T-cell (primary cell): ENCODE measurements around the gene LCE4A. TPM values are rescaled to one million over a fixed set of nuclear protein-coding genes. Genes with fewer than 3 reads are reported as not detected.

ENCODE experiments used
- ATAC-seq, 4 experiments: fragments of 200-7000 bp in 3 of 4; fragments of 150-1000 bp in 1 of 4; cut with Tn5 transposase; replicated peaks in 1 of 4; 1 replicate in 3 of 4; 2 replicates in 1 of 4; pipeline ENCODE4 v1.10.0; 2021; ENCODE audit warnings: moderate library complexity in 3 of 4, mild to moderate bottlenecking in 2 of 4, moderate number of reproducible peaks in 1 of 4
- CTCF ChIA-PET, 2 donors: fragments of 300-600 bp; sonication (Branson Sonifier 250); formaldehyde crosslinking; loops; one replicate each; lab custom pipeline; 2022; ENCODE audit warnings: antibody characterized with exemption in 2 of 2; lab: Charles Lee
- POLR2A ChIA-PET, 2 donors: fragments of 300-600 bp; sonication (Branson Sonifier 250); formaldehyde crosslinking; loops; one replicate each; lab custom pipeline; 2022; ENCODE audit warnings: antibody characterized with exemption in 2 of 2; lab: Charles Lee
- DNase-seq, 35 experiments: peaks; one replicate each; pipeline versions ENCODE4 v3.0.0 to v3.0.0-alpha.2; 2013 to 2023
- H3K27ac ChIP-seq: one replicate; pipeline ENCODE4 v1.5.1; 2013; ENCODE audit warnings: low read length
- H3K27me3 ChIP-seq, 2 experiments: replicated peaks in 1 of 2; 1 replicate in 1 of 2; 2 replicates in 1 of 2; pipeline versions ENCODE4 v1.6.1 to v1.7.0; 2013; ENCODE audit warnings: low read length in 1 of 2, mixed read lengths in 1 of 2; ENCODE audit not compliant: control insufficient read depth in 2 of 2, insufficient read depth in 2 of 2; ENCODE audit errors: extremely low read depth in 1 of 2
- H3K36me3 ChIP-seq, 2 donors: 1 replicate in 1 of 2; 2 replicates in 1 of 2; pipeline versions ENCODE4 v1.6.1 to v1.7.0; 2013; ENCODE audit warnings: low read length in 1 of 2; ENCODE audit not compliant: control insufficient read depth in 2 of 2, insufficient read depth in 1 of 2; ENCODE audit errors: extremely low read depth in 1 of 2
- H3K4me1 ChIP-seq, 2 experiments: 1 replicate in 1 of 2; 2 replicates in 1 of 2; pipeline versions ENCODE4 v1.6.1 to v1.7.0; 2013; ENCODE audit warnings: low read length in 2 of 2, mixed read lengths in 1 of 2; ENCODE audit not compliant: insufficient read depth in 2 of 2, control insufficient read depth in 1 of 2; ENCODE audit errors: extremely low read depth in 1 of 2
- H3K4me3 ChIP-seq, 2 donors: 1 replicate in 1 of 2; 2 replicates in 1 of 2; pipeline versions ENCODE4 v1.5.1 to v1.7.0; 2013; ENCODE audit warnings: mild to moderate bottlenecking in 2 of 2, low read length in 1 of 2, moderate library complexity in 1 of 2; ENCODE audit not compliant: control insufficient read depth in 1 of 2; ENCODE audit errors: extremely low read depth in 1 of 2
- H3K9me3 ChIP-seq: 2 replicates; pipeline ENCODE4 v1.7.0; 2013
- H3K27ac Mint-ChIP-seq, 2 donors: one replicate each; pipeline ENCODE4 v1.8.0; 2020 to 2021; ENCODE audit warnings: mild to moderate bottlenecking in 2 of 2, mixed read lengths in 2 of 2
- H3K27me3 Mint-ChIP-seq, 2 donors: one replicate each; pipeline ENCODE4 v1.8.0; 2021 to 2022; ENCODE audit warnings: mixed read lengths in 2 of 2
- H3K36me3 Mint-ChIP-seq: one replicate; pipeline ENCODE4 v1.8.0; 2021; ENCODE audit warnings: mixed read lengths
- H3K4me1 Mint-ChIP-seq, 3 donors: one replicate each; pipeline ENCODE4 v1.8.0; 2020 to 2022; ENCODE audit warnings: mixed read lengths in 3 of 3, mild to moderate bottlenecking in 1 of 3
- H3K4me3 Mint-ChIP-seq, 3 donors: one replicate each; pipeline ENCODE4 v1.8.0; 2020 to 2022; ENCODE audit warnings: mild to moderate bottlenecking in 3 of 3, mixed read lengths in 3 of 3, moderate library complexity in 3 of 3
- H3K9me3 Mint-ChIP-seq, 3 donors: one replicate each; pipeline ENCODE4 v1.8.0; 2020 to 2022; ENCODE audit warnings: mixed read lengths in 3 of 3
- WGBS: methylation state at CpG from one replicate; pipeline ENCODE4 v1.1.5; 2013; ENCODE audit warnings: missing lambda C conversion rate; ENCODE audit not compliant: insufficient coverage; 5-methylcytosine and 5-hydroxymethylcytosine counted together
- total RNA-seq, 35 experiments: library from RNA in 6 of 35; stranded (reverse) in 6 of 35; fragments of 120-200 nt in 1 of 35; gene quantifications; one replicate each; pipeline versions ENCODE4 v1.2.1 to v1.2.4 and lab custom pipeline; 2013 to 2026

LCE4A gene
- total RNA-seq, 5 donors from 2014 or later (not counting 1 experiment from before 2014, with no cell fraction given) = not detected

GRCh38 chr1:152741656-152742055, 33.7 kb downstream of the LCE4A start:
- H3K4me1 ChIP-seq = no peaks in the 10 kb centered on the region
- no peaks in the 10 kb centered on the region for H3K9me3 Mint-ChIP-seq
- no peak overlapping the region for H3K4me3 ChIP-seq
- peaks cover 0 to 16% of the 10 kb centered on the region in 2 experiments for H3K27me3 ChIP-seq
- no peak for ATAC-seq
- H3K4me3 Mint-ChIP-seq = no peak overlapping the region
- DNase-seq = no peak
- CTCF ChIA-PET = no interaction called here
- no peaks in the 10 kb centered on the region for H3K9me3 ChIP-seq
- peaks cover 27 to 50% of the 10 kb centered on the region in 2 donors for H3K27me3 Mint-ChIP-seq
- no peaks in the 10 kb centered on the region for H3K36me3 ChIP-seq
- no peak overlapping the region for H3K27ac Mint-ChIP-seq
- POLR2A ChIA-PET = no interaction called here
- no peaks in the 10 kb centered on the region for H3K36me3 Mint-ChIP-seq
- no peaks in the 10 kb centered on the region for H3K4me1 Mint-ChIP-seq
- no peak overlapping the region for H3K27ac ChIP-seq

GRCh38 chr1:152743371-152744145, 35.6 kb downstream of the LCE4A start:
- Mint-ChIP-seq H3K4me1 (no peaks in the 10 kb centered on the region), H3K27ac (no peak overlapping the region), H3K4me3 (no peak overlapping the region), H3K36me3 (no peaks in the 10 kb centered on the region), H3K27me3 (peaks cover 20 to 40% of the 10 kb centered on the region in 2 donors), H3K9me3 (no peaks in the 10 kb centered on the region)
- Histone ChIP-seq H3K9me3 (no peaks in the 10 kb centered on the region), H3K4me3 (no peak overlapping the region), H3K27me3 (peaks cover 0 to 9% of the 10 kb centered on the region in 2 experiments), H3K4me1 (no peaks in the 10 kb centered on the region), H3K27ac (no peak overlapping the region), H3K36me3 (no peaks in the 10 kb centered on the region)
- no peak for DNase-seq
- no CpG with 5 or more reads among the region's 2 CpGs for WGBS
- no peak for ATAC-seq
- CTCF ChIA-PET = no interaction called here
- POLR2A ChIA-PET = no interaction called here

- Mint-ChIP-seq H3K9me3 (no peaks in the 10 kb centered on the region), H3K4me1 (no peaks in the 10 kb centered on the region), H3K27me3 (peaks cover 24 to 32% of the 10 kb centered on the region in 2 donors), H3K27ac (no peak overlapping the region), H3K36me3 (no peaks in the 10 kb centered on the region), H3K4me3 (no peak overlapping the region)
- Histone ChIP-seq H3K36me3 (no peaks in the 10 kb centered on the region), H3K4me1 (no peaks in the 10 kb centered on the region), H3K9me3 (no peaks in the 10 kb centered on the region), H3K4me3 (no peak overlapping the region), H3K27me3 (peaks cover 0 to 9% of the 10 kb centered on the region in 2 experiments), H3K27ac (no peak overlapping the region)
- CTCF ChIA-PET = no interaction called here
- ATAC-seq = no peak
- WGBS = 100% methylated on average over 3 of the region's 4 CpGs
- DNase-seq = no peak
- POLR2A ChIA-PET = no interaction called here
These were observed 37.3 kb downstream of the LCE4A start for GRCh38 chr1:152745289-152745704.

GRCh38 chr1:152745765-152746444, 37.9 kb downstream of the LCE4A start:
- CTCF ChIA-PET = no interaction called here
- POLR2A ChIA-PET = no interaction called here
- no peak overlapping the region for H3K27ac Mint-ChIP-seq
- peaks cover 30 to 38% of the 10 kb centered on the region in 2 donors for H3K27me3 Mint-ChIP-seq
- Histone ChIP-seq H3K36me3 (no peaks in the 10 kb centered on the region), H3K4me3 (no peak overlapping the region), H3K9me3 (no peaks in the 10 kb centered on the region), H3K27me3 (peaks cover 4 to 9% of the 10 kb centered on the region in 2 experiments), H3K27ac (no peak overlapping the region), H3K4me1 (no peaks in the 10 kb centered on the region)
- no peaks in the 10 kb centered on the region for H3K36me3 Mint-ChIP-seq
- DNase-seq (no peak), ATAC-seq (no peak)
- 78% methylated on average over 4 of the region's 6 CpGs for WGBS
- no peak overlapping the region for H3K4me3 Mint-ChIP-seq
- no peaks in the 10 kb centered on the region for H3K9me3 Mint-ChIP-seq
- H3K4me1 Mint-ChIP-seq = no peaks in the 10 kb centered on the region

GRCh38 chr1:152747831-152748230, 39.9 kb downstream of the LCE4A start:
- no peak overlapping the region for H3K4me3 Mint-ChIP-seq
- ATAC-seq (no peak), DNase-seq (no peak)
- H3K27ac Mint-ChIP-seq = no peak overlapping the region
- H3K9me3 ChIP-seq = no peaks in the 10 kb centered on the region
- no peaks in the 10 kb centered on the region for H3K36me3 ChIP-seq
- H3K9me3 Mint-ChIP-seq = no peaks in the 10 kb centered on the region
- no peaks in the 10 kb centered on the region for H3K4me1 Mint-ChIP-seq
- no peak overlapping the region for H3K4me3 ChIP-seq
- H3K36me3 Mint-ChIP-seq = no peaks in the 10 kb centered on the region
- CTCF ChIA-PET = no interaction called here
- no peaks in the 10 kb centered on the region for H3K4me1 ChIP-seq
- peaks cover 36 to 37% of the 10 kb centered on the region in 2 donors for H3K27me3 Mint-ChIP-seq
- H3K27ac ChIP-seq = no peak overlapping the region
- POLR2A ChIA-PET = no interaction called here
- peaks cover 4 to 9% of the 10 kb centered on the region in 2 experiments for H3K27me3 ChIP-seq
- WGBS = no CpG with 5 or more reads among the region's 1 CpG

- H3K4me3 ChIP-seq = no peak overlapping the region
- H3K27me3 ChIP-seq = peaks cover 3 to 4% of the 10 kb centered on the region in 2 experiments
- H3K27me3 Mint-ChIP-seq = peaks cover 33 to 41% of the 10 kb centered on the region in 2 donors
- WGBS = 25% methylated on average over 1 of the region's 1 CpG
- no peaks in the 10 kb centered on the region for H3K9me3 ChIP-seq
- no peaks in the 10 kb centered on the region for H3K36me3 ChIP-seq
- no peak overlapping the region for H3K4me3 Mint-ChIP-seq
- H3K4me1 Mint-ChIP-seq = no peaks in the 10 kb centered on the region
- CTCF ChIA-PET = no interaction called here
- H3K36me3 Mint-ChIP-seq = no peaks in the 10 kb centered on the region
- ATAC-seq = no peak
- no peaks in the 10 kb centered on the region for H3K9me3 Mint-ChIP-seq
- no peak overlapping the region for H3K27ac Mint-ChIP-seq
- POLR2A ChIA-PET = no interaction called here
- DNase-seq = no peak
- H3K27ac ChIP-seq = no peak overlapping the region
- no peaks in the 10 kb centered on the region for H3K4me1 ChIP-seq
These were observed 44.3 kb downstream of the LCE4A start for GRCh38 chr1:152752225-152752624.
